Measurements from ENCODE around the gene GTSE1. TPM values are rescaled to one million over a fixed set of nuclear protein-coding genes. Genes with fewer than 3 reads are reported as not detected.

Gene GTSE1
- total RNA-seq, 1 experiment from 2014 or later, result 46.1 TPM

DNA sequence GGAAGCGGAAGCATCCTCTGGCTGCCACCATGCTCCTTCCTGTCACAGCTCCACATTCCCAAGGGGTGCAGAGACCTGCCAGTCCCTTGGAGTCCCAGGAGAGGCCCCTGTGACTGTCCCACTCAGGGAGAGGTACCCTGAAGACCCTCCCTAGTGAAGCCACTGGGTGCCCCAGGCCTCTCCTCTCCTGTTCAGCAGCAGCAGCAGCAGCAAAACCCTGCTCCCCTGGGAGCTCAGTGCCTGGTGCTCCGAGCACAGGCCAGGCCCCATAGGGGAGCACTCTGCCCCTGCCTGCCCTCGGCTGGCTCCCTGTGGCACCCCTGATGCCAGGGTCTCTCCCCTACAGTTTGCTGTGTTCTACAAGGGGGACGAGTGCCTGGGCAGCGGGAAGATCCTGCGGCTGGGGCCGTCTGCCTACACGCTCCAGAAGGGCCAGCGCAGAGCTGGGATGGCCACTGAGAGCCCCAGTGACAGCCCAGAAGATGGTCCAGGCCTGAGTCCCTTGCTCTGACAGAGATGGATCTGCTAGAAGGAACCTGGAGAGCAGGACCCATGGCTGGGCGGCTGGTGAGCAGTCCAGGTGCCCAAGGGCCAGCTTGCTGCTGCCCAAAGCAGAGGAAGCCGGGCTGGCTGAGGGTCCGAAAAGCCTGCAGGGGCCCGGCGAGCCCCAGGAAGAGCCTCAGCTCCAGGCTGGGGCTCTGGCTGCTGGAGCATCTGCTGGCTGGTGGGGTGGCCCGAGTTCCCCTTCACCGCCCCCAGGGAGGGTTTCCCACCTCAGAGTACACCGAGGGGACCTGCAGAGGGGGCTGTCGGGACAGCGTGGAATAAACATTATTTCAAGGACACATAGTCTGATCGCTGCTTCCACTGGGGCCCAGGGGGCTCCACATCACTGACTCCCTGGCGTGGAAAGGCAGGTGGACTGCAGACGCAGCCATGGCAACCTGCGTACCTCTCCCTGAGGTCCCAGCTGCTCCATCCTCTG lies 60.1 kb downstream of the GTSE1 start:
- peaks cover 10 to 12% of the 10 kb centered on the region in 2 experiments; a peak in 3 of 4 replicates for H3K36me3 ChIP-seq (ENCODE audit: control insufficient read depth in 1 of 2, insufficient read depth in 2 of 2, low read length in 2 of 2)
- no peaks in the 10 kb centered on the region for H3K9me2 ChIP-seq (ENCODE audit: insufficient read depth)
- no peaks in the 10 kb centered on the region for H3K27me3 ChIP-seq (ENCODE audit: insufficient read depth, low read length)
- no peak for ATAC-seq
- no peak overlapping the region for H3K4me2 ChIP-seq (ENCODE audit: low read length)
- peaks cover 13 to 14% of the 10 kb centered on the region in 2 experiments for H3K4me1 ChIP-seq (ENCODE audit: control insufficient read depth in 1 of 2, insufficient read depth in 2 of 2, low read length in 2 of 2)
- H3K9me3 ChIP-seq (ENCODE audit: control insufficient read depth in 1 of 2, insufficient read depth in 1 of 2, low read depth in 1 of 2, low read length in 2 of 2), result no peaks in the 10 kb centered on the region
- intact Hi-C loops (cut with micrococcal nuclease), result no loop called here
- TF ChIP-seq POLR2AphosphoS5 (IDR thresholded peaks at IDR 0.05; ENCODE audit: low read depth, low read length), result peak; percentile 12; the same call in 1 of the 2 replicates
- no peak for TF ChIP-seq ELF1 (IDR thresholded peaks at IDR 0.05; ENCODE audit: borderline replicate concordance, low read depth)
- H3K9ac ChIP-seq (ENCODE audit: low read length), result no peak overlapping the region
- ChIA-PET RAD21 (ENCODE audit: low non-redundant PET in 1 of 2, low total read pairs in 2 of 2, uncharacterized antibody in 2 of 2, unreplicated experiment in 2 of 2) (interaction anchor here in 1 of 2 experiments (0.9 kb wide), 1 partner anchor 206 kb away, joined by 7 read pairs; no protein-coding TSS in a partner anchor), CTCF (interaction anchor here (1.4 to 2.2 kb wide), 3 partner anchors 11 to 187 kb away, joined by 5 to 17 read pairs (median 7); no protein-coding TSS in a partner anchor), POLR2A (no interaction called here)
- DNase-seq (ENCODE audit: low read depth, low spot score), result no peak
- no peak overlapping the region for H3K4me3 ChIP-seq (replicated peaks in 1 of 2; ENCODE audit: low read depth in 1 of 2, low read length in 2 of 2)
- peaks cover 3% of the 10 kb centered on the region; the same call in 1 of the 2 replicates for H3K79me2 ChIP-seq (ENCODE audit: insufficient read depth, low read length)
- peaks cover 6% of the 10 kb centered on the region; the same call in 1 of the 2 replicates for H4K20me1 ChIP-seq (ENCODE audit: insufficient read depth)
- no peak overlapping the region for H3K27ac ChIP-seq (ENCODE audit: low read depth, low read length)
- no peak overlapping the region for H2AFZ ChIP-seq (ENCODE audit: low read depth, low read length, poor library complexity, severe bottlenecking)
- no TSS peak for BruUV-seq (replicated peaks)

DNA sequence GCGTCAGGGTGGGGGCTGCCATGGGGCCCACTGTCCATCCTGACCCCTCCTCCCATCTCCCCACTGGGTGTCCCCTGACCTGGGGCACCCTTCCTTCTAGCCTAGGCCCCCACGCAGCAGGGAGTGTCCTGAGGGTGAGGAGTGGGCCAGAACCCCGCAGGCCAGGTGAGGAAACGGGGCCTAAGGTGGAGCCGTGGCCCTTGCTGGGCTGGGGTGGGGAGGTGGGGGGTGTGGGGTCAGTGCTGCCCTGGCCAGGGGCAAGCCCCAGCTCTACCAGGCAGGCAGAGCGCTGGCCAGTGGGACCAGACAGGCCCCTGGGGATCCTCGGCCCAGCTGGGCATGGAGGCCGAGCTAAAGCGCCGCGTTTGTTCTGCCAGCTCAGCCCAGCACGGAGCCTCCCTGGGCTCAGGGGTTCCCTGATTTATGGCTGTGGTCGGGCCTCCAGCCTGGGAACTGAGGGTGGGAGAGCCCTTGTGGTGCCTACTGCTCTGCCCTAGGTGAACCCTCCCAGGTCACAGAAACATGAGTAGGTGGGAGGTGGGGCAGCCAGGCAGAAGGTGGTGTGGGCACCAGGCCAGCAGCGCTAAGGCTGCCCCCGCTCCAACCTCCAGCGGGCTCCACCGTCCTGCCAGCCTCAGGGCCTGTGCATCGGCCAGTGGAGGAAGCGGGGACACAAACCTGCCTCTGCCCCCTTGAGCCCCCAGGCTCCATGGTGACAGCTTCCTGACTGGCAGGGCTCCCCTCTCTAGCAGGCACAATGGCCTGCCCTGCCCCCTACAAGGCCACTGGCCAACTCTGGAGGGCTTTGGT lies 61.2 kb downstream of the GTSE1 start:
- H3K9me3 ChIP-seq (ENCODE audit: control insufficient read depth in 1 of 2, insufficient read depth in 1 of 2, low read depth in 1 of 2, low read length in 2 of 2), result no peaks in the 10 kb centered on the region
- H3K79me2 ChIP-seq (ENCODE audit: insufficient read depth, low read length), result peaks cover 3% of the 10 kb centered on the region; the same call in 1 of the 2 replicates
- no peak overlapping the region for H3K4me2 ChIP-seq (ENCODE audit: low read length)
- ChIA-PET CTCF (interaction anchor here (2.2 kb wide), 1 partner anchor 10 kb away, joined by 13 read pairs; no protein-coding TSS in a partner anchor), POLR2A (no interaction called here), RAD21 (ENCODE audit: low non-redundant PET in 1 of 2, low total read pairs in 2 of 2, uncharacterized antibody in 2 of 2, unreplicated experiment in 2 of 2) (no interaction called here)
- BruUV-seq (replicated peaks), result no TSS peak
- intact Hi-C loops (cut with micrococcal nuclease), result no loop called here
- ATAC-seq (no peak), DNase-seq (ENCODE audit: low read depth, low spot score) (no peak)
- no peak overlapping the region for H3K27ac ChIP-seq (ENCODE audit: low read depth, low read length)
- no peak overlapping the region for H3K4me3 ChIP-seq (replicated peaks in 1 of 2; ENCODE audit: low read depth in 1 of 2, low read length in 2 of 2)
- no peaks in the 10 kb centered on the region for H3K9me2 ChIP-seq (ENCODE audit: insufficient read depth)
- H2AFZ ChIP-seq (ENCODE audit: low read depth, low read length, poor library complexity, severe bottlenecking), result no peak overlapping the region
- no peaks in the 10 kb centered on the region for H3K27me3 ChIP-seq (ENCODE audit: insufficient read depth, low read length)
- no peak overlapping the region for H3K9ac ChIP-seq (ENCODE audit: low read length)
- peaks cover 7% of the 10 kb centered on the region in 2 experiments for H3K4me1 ChIP-seq (ENCODE audit: control insufficient read depth in 1 of 2, insufficient read depth in 2 of 2, low read length in 2 of 2)
- H4K20me1 ChIP-seq (ENCODE audit: insufficient read depth), result peaks cover 6% of the 10 kb centered on the region; the same call in 1 of the 2 replicates
- peaks cover 6% of the 10 kb centered on the region in 2 experiments; a peak in 3 of 4 replicates for H3K36me3 ChIP-seq (ENCODE audit: control insufficient read depth in 1 of 2, insufficient read depth in 2 of 2, low read length in 2 of 2)
- TF ChIP-seq JUND (IDR thresholded peaks at IDR 0.05) (no peak), EZH2 (IDR thresholded peaks at IDR 0.05) (no peak), SIN3A (IDR thresholded peaks at IDR 0.05; ENCODE audit: low read depth) (no peak), TCF7L2 (IDR thresholded peaks at IDR 0.05; ENCODE audit: borderline replicate concordance, extremely low read depth, insufficient read depth, insufficient read length) (no peak), POLR2AphosphoS5 (IDR thresholded peaks at IDR 0.05; ENCODE audit: low read depth, low read length) (no peak), CBX3 (IDR thresholded peaks at IDR 0.05; ENCODE audit: low read depth) (no peak), RAD21 (IDR thresholded peaks at IDR 0.05; ENCODE audit: low read depth) (no peak), ZNF274 (IDR thresholded peaks at IDR 0.05; ENCODE audit: low read depth, low read length) (no peak), ZFX (IDR thresholded peaks at IDR 0.05) (no peak), YY1 (IDR thresholded peaks at IDR 0.05; ENCODE audit: extremely low read depth, insufficient replicate concordance, low read depth, low read length) (no peak), EGR1 (IDR thresholded peaks at IDR 0.05; ENCODE audit: low read depth) (no peak)
- TF ChIP-seq, protein P1, sequence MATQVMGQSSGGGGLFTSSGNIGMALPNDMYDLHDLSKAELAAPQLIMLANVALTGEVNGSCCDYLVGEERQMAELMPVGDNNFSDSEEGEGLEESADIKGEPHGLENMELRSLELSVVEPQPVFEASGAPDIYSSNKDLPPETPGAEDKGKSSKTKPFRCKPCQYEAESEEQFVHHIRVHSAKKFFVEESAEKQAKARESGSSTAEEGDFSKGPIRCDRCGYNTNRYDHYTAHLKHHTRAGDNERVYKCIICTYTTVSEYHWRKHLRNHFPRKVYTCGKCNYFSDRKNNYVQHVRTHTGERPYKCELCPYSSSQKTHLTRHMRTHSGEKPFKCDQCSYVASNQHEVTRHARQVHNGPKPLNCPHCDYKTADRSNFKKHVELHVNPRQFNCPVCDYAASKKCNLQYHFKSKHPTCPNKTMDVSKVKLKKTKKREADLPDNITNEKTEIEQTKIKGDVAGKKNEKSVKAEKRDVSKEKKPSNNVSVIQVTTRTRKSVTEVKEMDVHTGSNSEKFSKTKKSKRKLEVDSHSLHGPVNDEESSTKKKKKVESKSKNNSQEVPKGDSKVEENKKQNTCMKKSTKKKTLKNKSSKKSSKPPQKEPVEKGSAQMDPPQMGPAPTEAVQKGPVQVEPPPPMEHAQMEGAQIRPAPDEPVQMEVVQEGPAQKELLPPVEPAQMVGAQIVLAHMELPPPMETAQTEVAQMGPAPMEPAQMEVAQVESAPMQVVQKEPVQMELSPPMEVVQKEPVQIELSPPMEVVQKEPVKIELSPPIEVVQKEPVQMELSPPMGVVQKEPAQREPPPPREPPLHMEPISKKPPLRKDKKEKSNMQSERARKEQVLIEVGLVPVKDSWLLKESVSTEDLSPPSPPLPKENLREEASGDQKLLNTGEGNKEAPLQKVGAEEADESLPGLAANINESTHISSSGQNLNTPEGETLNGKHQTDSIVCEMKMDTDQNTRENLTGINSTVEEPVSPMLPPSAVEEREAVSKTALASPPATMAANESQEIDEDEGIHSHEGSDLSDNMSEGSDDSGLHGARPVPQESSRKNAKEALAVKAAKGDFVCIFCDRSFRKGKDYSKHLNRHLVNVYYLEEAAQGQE (IDR thresholded peaks at IDR 0.05; ENCODE audit: low read depth), result no peak
- TF ChIP-seq, protein P2, sequence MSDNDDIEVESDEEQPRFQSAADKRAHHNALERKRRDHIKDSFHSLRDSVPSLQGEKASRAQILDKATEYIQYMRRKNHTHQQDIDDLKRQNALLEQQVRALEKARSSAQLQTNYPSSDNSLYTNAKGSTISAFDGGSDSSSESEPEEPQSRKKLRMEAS (IDR thresholded peaks at IDR 0.05), result no peak
